ENCODE results near the gene SLC22A7.
A peak's percentile ranks its signal among the peaks of the same experiment; 100 is the strongest.

Gene SLC22A7

GRCh38 chr6:43255408-43256054 lies 42.5 kb upstream of the SLC22A7 start:
- Histone ChIP-seq H3K9me3 (ENCODE audit: insufficient read depth, low read depth, low read length) (no peaks in the 10 kb centered on the region), H3F3A (ENCODE audit: low read depth) (no peaks in the 10 kb centered on the region), H3K9me2 (replicated peaks; ENCODE audit: low read depth, low read length) (no peaks in the 10 kb centered on the region), H2AFZ (ENCODE audit: low read length) (no peak overlapping the region), H3K9ac (ENCODE audit: low read depth, low read length, poor library complexity, severe bottlenecking) (no peak overlapping the region), H3K4me3 (ENCODE audit: low read length, poor library complexity, severe bottlenecking) (no peak overlapping the region), H3K27me3 (ENCODE audit: insufficient read depth, low read length, poor library complexity, severe bottlenecking) (no peaks in the 10 kb centered on the region), H4K20me1 (ENCODE audit: insufficient read depth, low read length, poor library complexity, severe bottlenecking) (no peaks in the 10 kb centered on the region), H3K4me2 (ENCODE audit: low read depth, low read length, poor library complexity, severe bottlenecking) (no peak overlapping the region), H3K36me3 (ENCODE audit: insufficient read depth, low read length) (no peaks in the 10 kb centered on the region), H3K4me1 (ENCODE audit: insufficient read depth, low read length, poor library complexity, severe bottlenecking) (no peaks in the 10 kb centered on the region), H3K79me2 (ENCODE audit: insufficient read depth, low read length) (no peaks in the 10 kb centered on the region)
- no peak for TF ChIP-seq EZH2phosphoT487 (IDR thresholded peaks at IDR 0.05; ENCODE audit: borderline replicate concordance)
- TF ChIP-seq CTCF (conservative IDR thresholded peaks at IDR 0.05; ENCODE audit: low read length), result no peak

GRCh38 chr6:43256670-43257366 lies 41.2 kb upstream of the SLC22A7 start:
- Histone ChIP-seq H3K36me3 (ENCODE audit: insufficient read depth, low read length) (no peaks in the 10 kb centered on the region), H3F3A (ENCODE audit: low read depth) (no peaks in the 10 kb centered on the region), H4K20me1 (ENCODE audit: insufficient read depth, low read length, poor library complexity, severe bottlenecking) (no peaks in the 10 kb centered on the region), H3K9me3 (ENCODE audit: insufficient read depth, low read depth, low read length) (no peaks in the 10 kb centered on the region), H3K79me2 (ENCODE audit: insufficient read depth, low read length) (no peaks in the 10 kb centered on the region), H2AFZ (ENCODE audit: low read length) (no peak overlapping the region), H3K27me3 (ENCODE audit: insufficient read depth, low read length, poor library complexity, severe bottlenecking) (no peaks in the 10 kb centered on the region), H3K9me2 (replicated peaks; ENCODE audit: low read depth, low read length) (no peaks in the 10 kb centered on the region), H3K4me1 (ENCODE audit: insufficient read depth, low read length, poor library complexity, severe bottlenecking) (no peaks in the 10 kb centered on the region), H3K4me2 (ENCODE audit: low read depth, low read length, poor library complexity, severe bottlenecking) (no peak overlapping the region), H3K9ac (ENCODE audit: low read depth, low read length, poor library complexity, severe bottlenecking) (no peak overlapping the region), H3K4me3 (ENCODE audit: low read length, poor library complexity, severe bottlenecking) (no peak overlapping the region)
- TF ChIP-seq CTCF (conservative IDR thresholded peaks at IDR 0.05; ENCODE audit: low read length) (no peak), EZH2phosphoT487 (IDR thresholded peaks at IDR 0.05; ENCODE audit: borderline replicate concordance) (no peak)

GRCh38 chr6:43257367-43258145 lies 40.5 kb upstream of the SLC22A7 start:
- no peaks in the 10 kb centered on the region for H4K20me1 ChIP-seq (ENCODE audit: insufficient read depth, low read length, poor library complexity, severe bottlenecking)
- no peaks in the 10 kb centered on the region for H3K9me3 ChIP-seq (ENCODE audit: insufficient read depth, low read depth, low read length)
- H2AFZ ChIP-seq (ENCODE audit: low read length), result peak overlapping the region; percentile 52; the same call in 1 of the 2 replicates
- no peaks in the 10 kb centered on the region for H3K36me3 ChIP-seq (ENCODE audit: insufficient read depth, low read length)
- no peaks in the 10 kb centered on the region for H3K9me2 ChIP-seq (replicated peaks; ENCODE audit: low read depth, low read length)
- no peaks in the 10 kb centered on the region for H3K27me3 ChIP-seq (ENCODE audit: insufficient read depth, low read length, poor library complexity, severe bottlenecking)
- no peaks in the 10 kb centered on the region for H3F3A ChIP-seq (ENCODE audit: low read depth)
- no peaks in the 10 kb centered on the region for H3K79me2 ChIP-seq (ENCODE audit: insufficient read depth, low read length)
- no peaks in the 10 kb centered on the region for H3K4me1 ChIP-seq (ENCODE audit: insufficient read depth, low read length, poor library complexity, severe bottlenecking)
- no peak overlapping the region for H3K9ac ChIP-seq (ENCODE audit: low read depth, low read length, poor library complexity, severe bottlenecking)
- no peak overlapping the region for H3K4me2 ChIP-seq (ENCODE audit: low read depth, low read length, poor library complexity, severe bottlenecking)
- no peak overlapping the region for H3K4me3 ChIP-seq (ENCODE audit: low read length, poor library complexity, severe bottlenecking)
- no peak for TF ChIP-seq CTCF (conservative IDR thresholded peaks at IDR 0.05; ENCODE audit: low read length)
- no peak for TF ChIP-seq EZH2phosphoT487 (IDR thresholded peaks at IDR 0.05; ENCODE audit: borderline replicate concordance)
